Measurements from ENCODE around the gene MYO1E.
"Not testable (repeated sequence)": the region's sequence is repeated elsewhere in the genome, so short reads cannot be mapped to it uniquely, and the experiment has no call there.

The MYO1E gene

GRCh38 chr15:59350421-59350732, 22.3 kb downstream of the MYO1E start:
- DNase-seq (ENCODE audit: low read depth): no peak

GRCh38 chr15:59349680-59350420, 22.8 kb downstream of the MYO1E start:
- no peak for DNase-seq (ENCODE audit: low read depth)

- DNase-seq (ENCODE audit: low read depth): no peak
These were observed 24.8 kb downstream of the MYO1E start for GRCh38 chr15:59347915-59348314.

GRCh38 chr15:59346951-59347350, 25.7 kb downstream of the MYO1E start:
- no peak for DNase-seq (ENCODE audit: low read depth)

GRCh38 chr15:59345326-59345725, 27.3 kb downstream of the MYO1E start:
- no peak for DNase-seq (ENCODE audit: low read depth)

- DNase-seq (ENCODE audit: low read depth): no peak
These were observed 28.4 kb downstream of the MYO1E start for GRCh38 chr15:59344311-59344710.

GRCh38 chr15:59340325-59340724, 32.3 kb downstream of the MYO1E start:
- DNase-seq (ENCODE audit: low read depth): no peak

- no peak for DNase-seq (ENCODE audit: low read depth)
These were observed 33.4 kb downstream of the MYO1E start for GRCh38 chr15:59339252-59339672.

GRCh38 chr15:59338414-59338813, 34.3 kb downstream of the MYO1E start:
- DNase-seq (ENCODE audit: low read depth): no peak

- not testable (repeated sequence) for DNase-seq (ENCODE audit: low read depth)
These were observed 35.9 kb downstream of the MYO1E start for GRCh38 chr15:59336725-59337124.

- no peak for DNase-seq (ENCODE audit: low read depth)
These were observed 37.4 kb downstream of the MYO1E start for GRCh38 chr15:59335207-59335786.

GRCh38 chr15:59334076-59334415, 38.6 kb downstream of the MYO1E start:
- DNase-seq (ENCODE audit: low read depth): no peak

- no peak for DNase-seq (ENCODE audit: low read depth)
These were observed 39.1 kb downstream of the MYO1E start for GRCh38 chr15:59333401-59334075.

GRCh38 chr15:59332009-59332408, 40.7 kb downstream of the MYO1E start:
- DNase-seq (ENCODE audit: low read depth): no peak

GRCh38 chr15:59330649-59331048, 42.0 kb downstream of the MYO1E start:
- DNase-seq (ENCODE audit: low read depth): no peak

GRCh38 chr15:59329570-59330350, 42.9 kb downstream of the MYO1E start:
- no peak for DNase-seq (ENCODE audit: low read depth)

- no peak for DNase-seq (ENCODE audit: low read depth)
These were observed 43.6 kb downstream of the MYO1E start for GRCh38 chr15:59329091-59329490.

GRCh38 chr15:59327942-59328341, 44.7 kb downstream of the MYO1E start:
- DNase-seq (ENCODE audit: low read depth): no peak

- DNase-seq (ENCODE audit: low read depth): no peak
These were observed 45.8 kb downstream of the MYO1E start for GRCh38 chr15:59326856-59327255.

GRCh38 chr15:59322056-59322759, 50.5 kb downstream of the MYO1E start:
- no peak for DNase-seq (ENCODE audit: low read depth)

- DNase-seq (ENCODE audit: low read depth): no peak
These were observed 51.5 kb downstream of the MYO1E start for GRCh38 chr15:59321000-59321689.

GRCh38 chr15:59317211-59317610, 55.5 kb downstream of the MYO1E start:
- no peak for DNase-seq (ENCODE audit: low read depth)
